Measurements from ENCODE around the gene ANGPTL4. TPM values are rescaled to one million over a fixed set of nuclear protein-coding genes. Genes with fewer than 3 reads are reported as not detected.

ANGPTL4 gene
- total RNA-seq, 1 donor: 1.1 TPM

DNA sequence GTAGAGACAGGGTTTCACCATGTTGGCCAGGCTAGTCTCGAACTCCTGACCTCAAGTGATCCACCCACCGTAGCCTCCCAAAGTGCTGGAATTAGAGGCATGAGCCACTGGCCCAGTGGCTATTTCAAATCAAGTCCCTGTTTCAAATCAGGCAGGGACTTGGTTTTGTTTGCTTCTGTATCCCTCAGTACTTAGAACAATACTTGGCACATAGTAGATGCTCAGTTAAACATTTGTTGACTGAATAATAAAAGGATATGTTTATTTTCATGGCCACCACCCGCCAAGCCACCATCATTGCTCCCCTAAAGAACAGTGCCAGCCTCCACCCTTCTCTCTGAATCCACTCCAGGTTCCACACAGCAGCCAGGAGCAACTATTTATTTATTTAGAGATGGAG is 38.5 kb upstream of the ANGPTL4 start:
- Histone ChIP-seq H3K27ac (ENCODE audit: low read depth, low read length) (no peak overlapping the region), H3K36me3 (ENCODE audit: insufficient read depth, low read length) (peaks cover 18% of the 10 kb centered on the region), H4K20me1 (ENCODE audit: insufficient read depth, low read length) (peaks cover 29% of the 10 kb centered on the region), H3K4me1 (ENCODE audit: insufficient read depth, low read length) (peaks cover 13% of the 10 kb centered on the region), H3K4me3 (ENCODE audit: insufficient read depth, low read length) (no peak overlapping the region), H3K27me3 (ENCODE audit: insufficient read depth, low read length) (no peaks in the 10 kb centered on the region), H3K4me2 (ENCODE audit: insufficient read depth, low read length) (no peak overlapping the region), H2AFZ (ENCODE audit: low read length) (no peak overlapping the region), H3K9me3 (ENCODE audit: low read depth, low read length) (no peaks in the 10 kb centered on the region), H3K79me2 (ENCODE audit: insufficient read depth, low read length) (peaks cover 27% of the 10 kb centered on the region)
- no peak for DNase-seq (ENCODE audit: insufficient read length, low spot score, missing footprints)
- TF ChIP-seq, protein P1, sequence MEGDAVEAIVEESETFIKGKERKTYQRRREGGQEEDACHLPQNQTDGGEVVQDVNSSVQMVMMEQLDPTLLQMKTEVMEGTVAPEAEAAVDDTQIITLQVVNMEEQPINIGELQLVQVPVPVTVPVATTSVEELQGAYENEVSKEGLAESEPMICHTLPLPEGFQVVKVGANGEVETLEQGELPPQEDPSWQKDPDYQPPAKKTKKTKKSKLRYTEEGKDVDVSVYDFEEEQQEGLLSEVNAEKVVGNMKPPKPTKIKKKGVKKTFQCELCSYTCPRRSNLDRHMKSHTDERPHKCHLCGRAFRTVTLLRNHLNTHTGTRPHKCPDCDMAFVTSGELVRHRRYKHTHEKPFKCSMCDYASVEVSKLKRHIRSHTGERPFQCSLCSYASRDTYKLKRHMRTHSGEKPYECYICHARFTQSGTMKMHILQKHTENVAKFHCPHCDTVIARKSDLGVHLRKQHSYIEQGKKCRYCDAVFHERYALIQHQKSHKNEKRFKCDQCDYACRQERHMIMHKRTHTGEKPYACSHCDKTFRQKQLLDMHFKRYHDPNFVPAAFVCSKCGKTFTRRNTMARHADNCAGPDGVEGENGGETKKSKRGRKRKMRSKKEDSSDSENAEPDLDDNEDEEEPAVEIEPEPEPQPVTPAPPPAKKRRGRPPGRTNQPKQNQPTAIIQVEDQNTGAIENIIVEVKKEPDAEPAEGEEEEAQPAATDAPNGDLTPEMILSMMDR (IDR thresholded peaks at IDR 0.05; ENCODE audit: extremely low read depth, low read depth, low read length): no peak

- Histone ChIP-seq H4K20me1 (ENCODE audit: insufficient read depth, low read length) (no peaks in the 10 kb centered on the region), H3K4me2 (ENCODE audit: insufficient read depth, low read length) (no peak overlapping the region), H3K4me1 (ENCODE audit: insufficient read depth, low read length) (no peaks in the 10 kb centered on the region), H3K9me3 (ENCODE audit: low read depth, low read length) (no peaks in the 10 kb centered on the region), H3K36me3 (ENCODE audit: insufficient read depth, low read length) (no peaks in the 10 kb centered on the region), H2AFZ (ENCODE audit: low read length) (no peak overlapping the region), H3K4me3 (ENCODE audit: insufficient read depth, low read length) (no peak overlapping the region), H3K27ac (ENCODE audit: low read depth, low read length) (no peak overlapping the region), H3K27me3 (ENCODE audit: insufficient read depth, low read length) (peaks cover 18% of the 10 kb centered on the region), H3K79me2 (ENCODE audit: insufficient read depth, low read length) (no peaks in the 10 kb centered on the region)
- DNase-seq (ENCODE audit: insufficient read length, low spot score, missing footprints): no peak
- TF ChIP-seq, protein P1 (IDR thresholded peaks at IDR 0.05; ENCODE audit: extremely low read depth, low read depth, low read length): no peak
Measured at GRCh38 chr19:8329996-8330395, 34.0 kb upstream of the ANGPTL4 start.

GRCh38 chr19:8331263-8331845 is 32.6 kb upstream of the ANGPTL4 start:
- Histone ChIP-seq H3K79me2 (ENCODE audit: insufficient read depth, low read length) (no peaks in the 10 kb centered on the region), H3K4me3 (ENCODE audit: insufficient read depth, low read length) (no peak overlapping the region), H2AFZ (ENCODE audit: low read length) (no peak overlapping the region), H4K20me1 (ENCODE audit: insufficient read depth, low read length) (no peaks in the 10 kb centered on the region), H3K27me3 (ENCODE audit: insufficient read depth, low read length) (peaks cover 27% of the 10 kb centered on the region), H3K4me1 (ENCODE audit: insufficient read depth, low read length) (no peaks in the 10 kb centered on the region), H3K27ac (ENCODE audit: low read depth, low read length) (no peak overlapping the region), H3K9me3 (ENCODE audit: low read depth, low read length) (no peaks in the 10 kb centered on the region), H3K36me3 (ENCODE audit: insufficient read depth, low read length) (no peaks in the 10 kb centered on the region), H3K4me2 (ENCODE audit: insufficient read depth, low read length) (no peak overlapping the region)
- DNase-seq (ENCODE audit: insufficient read length, low spot score, missing footprints): peak; percentile 79
- TF ChIP-seq, protein P1 (IDR thresholded peaks at IDR 0.05; ENCODE audit: extremely low read depth, low read depth, low read length): no peak

DNA sequence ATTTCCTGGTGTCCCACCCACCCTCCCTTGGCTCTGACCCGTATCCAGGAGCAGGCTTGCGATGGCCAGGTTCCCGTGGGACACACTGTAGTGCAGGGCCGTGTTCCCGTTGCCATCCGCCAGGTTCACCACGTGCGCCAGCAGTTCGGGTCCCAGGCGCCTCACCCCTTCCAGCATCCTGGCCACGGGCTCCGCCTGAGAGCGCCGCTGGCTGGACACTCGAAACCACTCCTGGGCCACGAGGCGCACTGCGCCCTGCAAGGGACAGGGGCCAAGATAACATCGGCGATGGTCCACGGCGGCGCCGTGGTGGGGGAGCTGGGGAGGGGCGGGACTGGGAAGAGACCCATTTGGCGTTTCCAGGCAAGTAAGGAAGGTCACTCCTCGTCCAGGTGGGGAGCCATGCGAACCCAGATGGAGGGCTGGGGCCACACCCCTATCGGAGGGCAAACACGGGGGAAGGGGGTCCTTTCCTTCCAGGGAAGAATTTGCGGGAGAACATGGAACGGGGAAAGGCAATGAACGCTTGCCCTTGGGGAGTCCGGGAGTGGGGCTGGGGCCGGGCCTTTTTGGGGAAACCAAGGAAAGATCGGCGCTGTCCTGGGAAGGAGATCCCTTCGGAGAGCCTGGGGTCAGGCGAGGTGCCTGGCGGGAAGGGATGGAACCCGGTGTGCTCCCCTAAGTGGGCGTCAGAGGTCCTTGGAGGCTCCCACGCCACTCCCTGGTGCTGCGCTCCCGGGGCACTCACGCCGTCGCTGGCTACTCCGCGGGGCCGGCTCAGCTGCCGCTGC is 30.8 kb upstream of the ANGPTL4 start:
- Histone ChIP-seq H3K79me2 (ENCODE audit: insufficient read depth, low read length) (no peaks in the 10 kb centered on the region), H3K4me3 (ENCODE audit: insufficient read depth, low read length) (no peak overlapping the region), H2AFZ (ENCODE audit: low read length) (no peak overlapping the region), H3K9me3 (ENCODE audit: low read depth, low read length) (no peaks in the 10 kb centered on the region), H4K20me1 (ENCODE audit: insufficient read depth, low read length) (no peaks in the 10 kb centered on the region), H3K27me3 (ENCODE audit: insufficient read depth, low read length) (peaks cover 30% of the 10 kb centered on the region), H3K4me2 (ENCODE audit: insufficient read depth, low read length) (no peak overlapping the region), H3K4me1 (ENCODE audit: insufficient read depth, low read length) (no peaks in the 10 kb centered on the region), H3K36me3 (ENCODE audit: insufficient read depth, low read length) (no peaks in the 10 kb centered on the region), H3K27ac (ENCODE audit: low read depth, low read length) (no peak overlapping the region)
- DNase-seq (ENCODE audit: insufficient read length, low spot score, missing footprints): peak; percentile 88
- TF ChIP-seq, protein P1 (IDR thresholded peaks at IDR 0.05; ENCODE audit: extremely low read depth, low read depth, low read length): no peak
